Measurements from ENCODE around the gene ARHGEF1.

ARHGEF1 gene

DNA sequence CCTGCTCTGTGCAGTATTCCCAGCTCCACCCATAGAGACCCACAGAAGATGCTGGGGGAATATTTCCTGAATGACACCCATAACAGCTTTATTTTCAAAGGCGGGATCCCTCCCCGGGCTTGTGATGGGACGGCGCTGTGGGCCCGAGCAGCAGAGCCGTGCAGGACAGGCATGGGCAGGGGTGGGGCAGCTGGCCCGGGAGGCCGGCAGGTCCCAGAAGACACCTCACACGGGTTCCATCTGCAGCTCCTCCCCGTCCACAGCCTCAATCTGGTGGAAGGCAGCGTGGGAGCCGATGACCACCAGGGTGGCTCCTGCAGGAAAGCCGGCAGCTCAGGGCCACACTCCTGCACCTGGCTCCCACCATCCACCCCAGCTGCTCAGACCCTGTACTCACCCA is 73.6 kb downstream of the ARHGEF1 start:
- no peak for DNase-seq (ENCODE audit: low read depth in 2 of 2)

All from stimulated activated CD4-positive, alpha-beta T cell treated with anti-CD3 and anti-CD28 coated beads, Interleukin-1b, Interleukin-23, amount 100 ng/mL, for 4 hours (primary cell).